IPS-NIHi7 (cell line): ENCODE results near the gene SRM.
A peak's percentile ranks its signal among the peaks of the same experiment; 100 is the strongest.
"Not testable (repeated sequence)": the region's sequence is repeated elsewhere in the genome, so short reads cannot be mapped to it uniquely, and the experiment has no call there.

Experiments
- DNase-seq: peaks from one replicate; pipeline ENCODE4 v3.0.0; 2012; ENCODE audit warnings: mixed read lengths; ENCODE audit errors: extremely low spot score

Gene SRM

DNA sequence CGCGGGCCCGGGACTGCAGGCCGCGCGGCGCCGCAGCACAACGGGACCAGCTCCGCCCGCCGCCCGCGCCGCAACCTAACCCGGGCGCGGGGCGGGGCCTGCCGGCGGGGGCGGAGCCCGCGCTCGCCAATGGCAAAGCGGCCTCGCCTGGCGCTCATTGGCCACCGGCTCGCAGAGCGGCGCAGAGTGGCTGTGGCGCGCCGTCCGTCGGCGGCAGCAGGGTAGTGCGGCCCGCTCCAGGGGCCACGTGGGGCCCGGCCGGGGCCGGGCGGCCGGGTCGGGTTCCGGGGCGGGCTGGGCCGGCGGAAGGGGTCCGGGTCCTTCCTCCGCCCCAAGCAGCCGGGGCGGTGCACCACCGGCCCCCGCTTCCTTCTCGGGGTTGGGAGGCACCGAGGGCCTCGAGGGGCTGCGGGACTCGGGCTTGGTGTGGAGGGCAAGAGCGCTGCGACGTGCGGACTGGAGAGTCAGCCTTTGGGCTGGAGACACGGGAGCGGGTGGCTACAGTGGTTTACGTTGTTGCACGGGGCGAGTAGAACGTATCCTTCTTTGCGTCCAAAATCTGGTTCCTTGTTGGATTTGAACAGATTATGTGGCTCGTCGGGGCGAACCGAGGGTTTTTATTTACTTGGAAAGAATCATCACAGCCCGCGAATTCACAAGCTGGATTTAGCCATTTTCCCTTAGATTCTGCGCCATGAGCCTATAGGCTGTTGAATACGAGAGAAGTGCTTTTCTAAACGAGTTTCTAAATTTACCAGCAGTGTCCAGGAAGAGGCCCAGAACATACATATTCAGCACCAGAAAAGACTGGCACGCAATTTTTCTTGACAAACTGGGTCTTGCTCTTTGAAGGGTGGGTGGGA is at the start of gene SRM:
Gene SRM, minus strand, starts transcription at position 51 of the 863 bp plus-strand sequence. CDS start 75 bp downstream, outside the sequence.
- DNase-seq = peak; percentile 100

DNA sequence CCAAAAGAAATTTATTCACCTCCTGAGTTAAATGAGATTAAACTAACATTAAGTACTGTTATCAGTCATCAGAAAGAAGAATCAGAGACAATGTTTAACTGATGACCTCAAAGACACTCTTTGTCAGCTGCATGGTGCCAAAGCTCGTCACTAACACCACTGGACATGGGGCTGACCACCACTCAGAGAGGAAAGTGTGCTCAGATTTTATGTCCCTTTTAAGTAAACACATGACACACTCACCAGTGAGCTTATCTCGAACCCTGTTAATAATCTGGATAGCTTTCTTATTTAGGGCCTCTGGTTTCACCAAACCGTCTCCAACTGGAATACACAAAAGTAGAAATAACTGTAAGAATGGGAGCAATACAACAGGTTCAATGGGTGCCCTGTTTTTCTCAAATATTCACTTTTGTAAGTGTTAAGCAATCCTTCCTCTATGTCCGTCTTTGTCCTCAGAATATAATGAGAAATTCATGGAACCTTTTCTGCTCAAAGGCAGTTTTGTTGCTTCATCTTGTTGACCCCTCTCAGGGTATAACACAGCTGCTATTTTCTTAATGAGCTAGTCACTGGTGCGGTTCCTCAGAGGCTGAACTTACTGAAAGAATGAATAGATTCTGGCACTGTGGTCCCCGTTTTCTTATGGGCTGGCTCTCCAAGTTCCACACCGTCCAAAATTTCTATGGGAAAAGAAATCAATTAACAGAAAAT is 49.4 kb upstream of the SRM start:
- no peak for DNase-seq

DNA sequence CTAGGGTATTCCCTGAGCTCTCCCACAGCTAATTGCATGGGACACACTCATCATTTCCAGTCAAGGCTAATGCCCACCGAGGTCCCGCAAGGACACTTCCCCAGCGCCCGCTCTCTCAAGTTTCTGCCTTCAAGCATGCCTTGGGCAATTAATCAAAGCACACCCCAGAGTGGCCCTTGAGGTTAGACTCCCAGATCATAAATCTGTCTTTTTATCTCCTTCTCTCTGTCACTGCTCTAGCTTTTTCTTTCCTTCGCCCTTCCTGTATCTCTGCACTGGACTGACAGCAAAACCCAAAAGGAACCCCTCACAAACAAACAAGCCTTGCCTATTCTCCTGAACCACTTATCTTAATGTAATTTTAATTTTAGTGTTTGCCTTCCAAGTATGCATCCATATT is 47.8 kb upstream of the SRM start:
- no peak for DNase-seq

DNA sequence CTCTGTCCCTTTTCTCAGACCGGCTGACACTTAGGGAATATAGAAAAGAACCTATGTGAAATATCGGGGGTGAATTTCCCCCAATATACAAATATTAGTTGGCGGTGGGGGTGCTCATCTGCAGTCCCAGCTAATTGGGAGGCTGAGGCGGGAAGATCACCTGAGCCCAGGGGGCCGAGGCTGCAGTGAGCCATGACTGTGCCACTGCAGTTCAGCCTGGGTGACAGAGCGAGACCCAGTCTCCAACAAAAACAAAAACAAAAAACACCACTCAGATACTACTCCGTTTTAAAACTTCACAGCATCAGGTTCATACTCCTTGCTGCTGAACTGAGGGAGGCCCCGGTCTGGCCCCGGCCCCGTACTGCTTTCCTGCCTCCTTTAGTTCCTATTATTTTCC is 45.8 kb upstream of the SRM start:
- no peak for DNase-seq

DNA sequence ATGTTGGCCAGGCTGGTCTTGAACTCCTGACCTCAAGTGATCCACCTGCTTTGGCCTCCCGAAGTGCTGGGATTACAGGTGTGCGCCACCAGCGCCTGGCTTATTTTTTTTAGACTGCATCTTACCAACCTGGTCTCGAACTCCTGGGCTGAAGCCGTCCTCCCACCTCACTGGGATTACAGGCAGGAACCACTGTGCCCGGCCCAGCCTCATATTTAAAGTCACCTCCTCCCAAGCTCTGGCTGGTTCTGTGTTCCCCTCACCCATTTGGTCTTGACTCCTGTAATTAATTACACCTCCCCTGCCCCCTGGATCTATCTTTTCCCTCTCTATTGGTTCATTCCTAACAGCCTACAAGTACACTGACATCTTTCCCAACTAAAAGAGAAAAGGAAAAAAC is 41.5 kb upstream of the SRM start:
- DNase-seq = no peak

DNA sequence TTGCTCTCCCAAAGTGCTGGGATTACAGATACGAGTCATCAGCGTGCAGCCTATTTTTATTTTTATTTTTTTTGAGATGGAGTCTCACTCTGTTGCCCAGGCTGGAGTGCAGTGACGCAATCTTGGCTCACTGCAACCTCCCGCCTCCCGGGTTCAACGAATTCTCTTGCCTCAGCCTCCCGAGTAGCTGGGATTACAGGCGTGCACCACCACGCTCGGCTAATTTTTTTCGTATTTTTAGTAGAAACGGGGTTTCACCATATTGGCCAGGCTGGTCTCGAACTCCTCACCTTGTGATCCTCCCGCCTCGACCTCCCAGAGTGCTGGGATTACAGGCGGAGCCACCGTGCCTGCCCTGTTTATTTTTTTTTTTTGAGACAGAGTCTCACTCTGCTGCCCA is 41.0 kb upstream of the SRM start:
- not testable (repeated sequence) for DNase-seq

DNA sequence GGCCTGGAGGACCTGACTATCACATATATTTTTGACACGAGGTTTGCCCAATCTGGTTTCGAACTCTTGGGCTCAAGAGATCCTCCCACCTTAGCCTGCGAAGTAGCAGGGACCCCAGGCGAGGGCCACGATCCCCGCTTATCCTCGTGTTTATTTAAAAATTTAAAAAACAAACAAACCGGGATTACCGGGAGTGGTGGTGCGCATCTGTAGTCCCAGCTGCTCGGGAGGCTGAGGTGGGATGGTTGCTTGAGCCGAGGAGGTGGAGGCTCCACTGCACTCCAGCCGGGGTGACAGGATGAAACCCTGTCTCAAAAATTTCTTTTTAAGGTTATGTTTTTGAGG is 40.3 kb upstream of the SRM start:
- no peak for DNase-seq

DNA sequence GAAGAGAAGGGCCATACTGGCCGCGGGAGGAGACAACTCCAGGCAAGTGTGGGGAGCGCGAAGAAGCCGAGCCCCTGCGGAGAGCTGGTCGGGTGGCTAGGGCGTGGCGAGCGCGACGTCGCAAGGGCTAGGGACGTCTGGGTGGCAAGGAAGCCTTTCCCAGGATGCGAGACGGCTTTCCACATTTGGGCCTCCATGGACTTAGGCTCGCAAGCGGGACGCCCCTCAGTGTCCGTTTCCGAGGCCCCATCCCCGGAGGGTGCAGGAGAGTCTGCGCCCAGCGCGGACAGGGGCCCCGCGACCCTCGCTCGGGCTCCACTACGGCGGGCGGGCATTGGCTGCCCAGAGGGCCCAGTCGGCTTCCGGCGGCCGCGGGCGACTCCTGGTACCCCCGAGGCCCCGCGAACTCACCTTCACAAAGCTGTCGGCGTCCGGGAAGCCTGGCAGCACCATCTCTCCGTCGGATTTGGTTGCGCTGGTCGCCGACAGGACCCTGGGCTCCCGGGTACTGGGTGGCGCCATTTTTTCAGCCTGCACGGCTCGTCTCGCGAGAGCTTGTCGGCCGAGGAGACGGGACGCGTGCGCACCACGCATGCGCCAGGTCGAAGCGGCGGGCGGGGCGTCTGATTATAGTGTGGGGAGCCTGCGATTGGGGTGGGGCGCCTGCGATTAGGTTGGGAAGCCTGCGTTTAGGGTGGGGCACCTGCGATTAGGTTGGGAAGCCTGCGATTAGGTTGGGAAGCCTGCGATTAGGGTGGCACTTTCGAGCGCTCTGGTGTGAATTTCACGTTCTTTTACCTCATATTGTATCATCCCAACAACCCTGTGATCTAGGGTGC is 39.7 kb upstream of the SRM start, which contains the start of gene EXOSC10:
Gene EXOSC10, minus strand, starts transcription at position 560 of the 839 bp plus-strand sequence. Its CDS starts 38 bp downstream, at position 522.
- peak; percentile 100 for DNase-seq

DNA sequence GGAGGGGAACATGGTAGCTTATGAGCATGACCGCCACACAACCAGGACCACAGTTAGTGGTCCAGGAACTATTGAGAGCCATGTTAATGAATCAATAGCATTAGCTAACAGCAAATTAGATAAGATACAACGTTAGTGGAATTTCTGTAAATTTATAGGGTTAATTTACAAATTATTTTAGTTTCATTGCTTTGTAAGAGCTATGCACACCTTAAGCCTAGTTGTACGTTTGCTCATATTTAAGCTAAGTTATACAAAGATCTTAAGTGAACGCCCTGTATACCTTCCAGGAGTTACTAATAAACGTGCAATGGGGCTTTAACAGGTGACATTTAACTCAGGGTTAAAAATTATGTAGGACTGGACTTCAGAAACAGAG is 39.1 kb upstream of the SRM start:
- no peak for DNase-seq

DNA sequence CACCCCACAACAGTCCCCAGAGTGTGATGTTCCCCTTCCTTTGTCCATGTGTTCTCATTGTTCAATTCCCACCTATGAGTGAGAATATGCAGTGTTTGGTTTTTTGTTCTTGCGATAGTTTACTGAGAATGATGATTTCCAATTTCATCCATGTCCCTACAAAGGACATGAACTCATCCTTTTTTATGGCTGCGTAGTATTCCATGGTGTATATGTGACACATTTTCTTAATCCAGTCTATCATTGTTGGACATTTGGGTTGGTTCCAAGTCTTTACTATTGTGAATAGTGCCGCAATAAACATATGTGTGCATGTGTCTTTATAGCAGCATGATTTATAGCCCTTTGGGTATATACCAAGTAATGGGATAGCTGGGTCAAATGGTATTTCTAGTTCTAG is 24.0 kb upstream of the SRM start:
- not testable (repeated sequence) for DNase-seq

DNA sequence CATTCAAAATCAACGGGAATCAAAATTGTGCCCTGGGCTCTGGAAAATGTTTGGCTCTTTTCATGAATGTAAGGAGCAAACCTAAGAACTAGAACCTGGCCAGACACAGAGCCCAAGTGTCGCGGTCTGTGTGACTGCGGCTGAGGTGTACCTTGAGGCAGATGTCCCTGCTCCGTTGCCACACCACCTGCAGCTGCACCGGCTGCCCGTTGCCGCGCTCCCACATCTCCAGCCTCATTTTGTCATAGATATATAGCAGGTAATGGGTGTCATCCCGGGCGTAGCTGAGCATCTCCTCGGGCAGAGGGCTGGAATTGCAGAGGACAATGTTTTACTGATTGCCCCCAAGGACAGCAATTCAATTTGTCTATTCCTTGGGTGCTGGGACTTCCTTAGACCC is 21.1 kb upstream of the SRM start:
- DNase-seq = no peak

DNA sequence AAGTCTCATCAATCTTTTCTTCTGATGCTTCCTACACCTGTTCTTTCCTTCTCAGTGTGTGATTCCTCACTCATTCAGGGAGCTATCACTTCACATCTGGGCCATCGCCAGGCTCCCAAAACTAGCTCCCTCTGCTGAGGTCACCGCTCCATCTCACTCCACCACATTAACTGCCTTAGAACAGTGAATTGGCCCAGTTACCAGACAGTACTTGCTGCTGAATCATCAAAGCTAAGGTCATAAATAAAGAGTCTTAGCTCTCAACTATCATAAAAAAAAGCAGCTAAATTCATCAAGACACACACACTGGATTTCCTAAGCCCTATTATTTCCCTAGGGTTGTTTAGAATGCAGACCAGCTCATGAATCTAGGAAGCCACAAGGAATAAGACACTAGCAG is 18.8 kb upstream of the SRM start:
- DNase-seq = no peak

DNA sequence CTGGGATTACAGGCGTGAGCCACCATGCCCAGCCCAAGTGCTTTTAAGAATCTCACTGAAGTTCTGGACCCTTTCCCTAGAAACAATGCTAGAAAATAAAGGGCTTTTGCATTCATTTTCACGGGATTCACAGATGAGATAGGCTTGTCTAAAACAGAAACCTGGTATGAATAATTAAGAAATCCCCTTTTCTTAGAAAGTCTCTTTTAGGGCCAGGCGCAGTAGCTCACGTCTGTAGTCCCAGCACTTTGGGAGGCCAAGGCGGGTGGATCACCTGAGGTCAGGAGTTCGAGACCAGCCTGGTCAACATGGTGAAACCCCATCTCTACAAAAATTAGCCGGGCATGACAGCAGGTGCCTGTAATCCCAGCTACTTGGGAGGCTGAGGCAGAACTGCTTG is 13.6 kb upstream of the SRM start:
- not testable (repeated sequence) for DNase-seq

DNA sequence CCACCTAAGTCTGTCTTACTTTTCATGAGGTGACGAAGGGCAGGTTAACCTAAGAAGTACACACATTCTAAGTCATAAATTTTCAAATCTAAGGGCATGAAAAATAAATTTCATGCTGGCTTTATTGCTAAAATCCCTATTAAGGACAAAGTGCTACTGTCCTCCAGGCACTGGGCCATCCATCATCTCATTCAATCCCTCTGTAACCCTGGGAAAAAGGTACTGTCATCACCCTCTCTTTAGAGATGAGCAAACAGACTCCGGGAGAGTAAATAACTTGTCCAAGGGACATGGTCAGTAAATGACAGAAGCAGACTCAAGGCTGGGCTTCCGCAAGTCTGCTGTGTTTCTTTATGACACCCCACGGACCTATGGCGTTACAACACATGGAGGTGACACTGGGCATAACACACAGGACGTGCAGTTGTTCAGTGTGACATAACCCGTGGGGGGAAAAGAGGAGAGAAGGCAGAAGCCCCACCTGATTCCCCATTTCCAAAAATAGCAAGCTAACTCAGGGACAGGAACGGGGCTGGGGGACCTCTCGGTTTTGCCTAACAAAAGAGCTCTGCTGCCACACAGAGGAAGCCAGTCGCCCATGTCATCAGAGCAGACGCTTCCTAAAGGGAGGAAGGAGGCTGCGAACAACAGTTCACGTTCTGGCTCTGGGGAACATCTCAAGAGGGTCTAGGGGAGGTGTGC is 12.5 kb upstream of the SRM start:
- no peak for DNase-seq

DNA sequence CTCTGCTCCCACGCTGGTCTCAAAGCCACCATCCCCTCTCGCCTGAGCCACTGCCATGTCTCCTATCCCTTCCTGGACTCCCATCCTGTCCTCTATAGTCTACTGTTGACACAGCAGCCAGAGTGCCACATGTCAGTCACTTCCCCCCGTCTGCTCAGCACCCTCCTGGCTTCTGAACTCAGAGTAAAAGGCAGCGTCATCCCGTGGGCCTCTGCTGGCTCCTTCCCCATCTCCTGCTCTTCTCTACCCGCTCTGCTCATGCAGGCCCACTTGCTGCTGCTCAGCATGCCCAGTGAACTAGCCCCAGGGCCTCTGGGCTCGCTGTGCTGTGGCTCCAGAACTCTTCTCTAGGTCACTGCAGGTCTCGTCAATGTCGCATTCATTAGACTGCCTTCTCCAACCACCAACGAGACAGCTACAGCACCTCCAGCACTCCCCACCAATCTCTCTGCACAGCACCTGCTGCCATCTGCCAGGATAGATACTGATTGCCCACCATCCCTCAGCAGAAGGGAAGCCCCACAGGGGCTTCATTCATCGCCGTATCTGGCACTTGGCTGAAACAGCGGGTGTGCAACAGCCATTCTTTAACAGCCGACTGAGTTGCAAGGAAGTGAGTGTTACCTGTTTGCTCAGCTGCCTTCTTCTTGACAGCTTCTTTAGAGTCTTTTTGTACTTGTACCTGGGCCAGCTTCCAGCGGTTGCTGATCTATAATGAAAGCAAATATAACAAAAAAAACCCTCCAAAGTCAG is 11.8 kb upstream of the SRM start:
- no peak for DNase-seq

DNA sequence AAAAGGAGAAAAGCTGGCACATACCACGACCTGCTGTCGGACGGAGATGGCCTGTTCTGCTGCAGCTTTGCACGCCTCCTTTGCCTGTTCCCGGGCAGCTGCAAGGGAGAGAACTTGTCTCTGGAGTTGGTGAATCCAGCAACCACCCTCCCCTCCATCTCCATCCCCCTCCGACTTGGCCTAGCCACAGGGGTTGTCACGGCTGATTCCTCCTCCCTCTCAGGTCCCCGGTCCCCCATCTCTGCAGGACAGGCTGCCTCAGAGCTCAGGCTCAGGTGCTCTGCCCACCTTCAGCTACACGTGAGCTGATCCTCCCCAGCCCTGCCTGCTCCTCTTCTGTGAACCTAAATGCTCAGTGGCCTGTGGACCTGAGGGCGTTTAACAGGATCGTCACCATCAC is 11.1 kb upstream of the SRM start:
- no peak for DNase-seq

DNA sequence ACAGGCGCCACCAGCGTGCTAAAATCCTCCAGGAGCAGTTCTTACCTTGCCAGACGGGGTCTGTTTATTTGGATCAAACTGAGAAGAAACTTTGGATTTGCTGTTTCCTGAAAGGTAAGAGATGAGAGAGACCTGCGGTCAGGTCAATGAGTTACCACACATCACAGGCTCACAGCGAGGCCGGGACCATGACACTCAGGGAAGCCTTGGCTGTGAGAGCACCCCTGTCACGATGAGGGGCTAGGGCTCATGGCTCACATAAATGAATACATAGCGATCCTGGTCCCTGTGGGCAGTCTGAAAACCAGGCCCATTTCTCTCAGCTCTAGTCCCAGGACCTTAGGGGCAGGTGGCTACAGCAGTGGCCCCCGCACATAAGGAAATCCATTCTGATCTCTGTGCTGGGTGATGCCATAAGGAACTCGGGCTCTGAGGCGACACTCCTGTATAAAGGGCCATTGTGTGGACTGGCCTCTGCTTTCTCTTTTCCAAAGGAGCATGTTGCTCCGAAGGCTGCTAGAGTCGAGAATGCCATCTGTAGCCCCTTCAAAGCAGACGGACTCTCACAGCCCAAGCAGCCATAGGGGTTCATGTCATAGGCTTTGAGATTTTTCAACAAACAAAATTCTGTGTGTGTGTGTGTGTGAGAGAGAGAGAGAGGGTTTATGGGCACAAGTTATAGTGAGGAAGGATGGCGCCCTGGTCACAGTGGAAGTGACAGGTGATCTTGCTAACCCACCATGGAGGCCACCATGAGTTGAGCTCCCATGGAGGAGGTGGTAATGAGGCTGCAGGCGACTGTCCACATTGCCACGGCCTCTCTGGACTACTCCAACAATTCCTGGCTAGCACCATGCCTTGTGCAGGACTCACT is 9.0 kb upstream of the SRM start:
- DNase-seq = no peak

DNA sequence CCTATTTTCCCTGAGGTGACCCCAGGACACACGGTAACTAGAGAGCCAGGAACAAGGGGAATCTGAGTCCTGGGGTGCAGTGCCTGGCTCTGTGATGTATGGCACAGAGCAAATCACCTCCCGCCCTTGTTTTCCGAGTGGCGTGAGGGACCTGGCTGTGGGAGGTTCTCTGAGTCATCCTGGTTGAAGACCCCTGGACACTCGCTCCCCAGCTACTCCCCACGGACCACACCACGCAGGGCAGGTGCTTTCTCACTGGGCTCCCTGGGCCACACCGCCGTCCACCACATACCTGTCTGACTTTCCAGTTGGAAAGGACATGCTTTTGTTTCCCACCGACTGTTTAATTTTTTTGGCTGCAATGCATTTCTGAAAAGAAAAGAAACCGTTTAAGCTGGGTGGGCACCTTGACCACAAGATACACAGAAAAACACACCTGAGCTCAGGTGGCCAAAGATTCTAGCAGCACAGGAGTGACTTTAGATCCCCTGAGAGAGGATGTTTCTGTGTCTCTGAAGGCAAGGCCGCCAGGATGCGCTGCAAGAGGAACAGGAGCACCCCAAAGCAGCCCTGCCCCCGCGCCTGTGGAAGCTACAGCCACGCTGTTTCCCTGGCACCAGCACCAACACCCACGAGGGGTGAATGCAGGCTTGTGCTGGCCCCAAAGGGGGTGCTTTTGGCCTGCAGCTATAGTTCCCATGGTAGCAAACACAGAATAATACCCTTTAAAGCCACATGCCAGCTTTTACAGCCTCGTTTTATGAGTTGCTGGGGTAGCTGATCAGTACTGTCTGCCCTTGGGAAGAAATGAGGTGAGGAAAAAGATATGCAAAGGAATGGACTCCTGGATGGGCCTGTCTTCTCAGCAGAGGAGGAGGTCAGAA is 8.1 kb upstream of the SRM start:
- no peak for DNase-seq

DNA sequence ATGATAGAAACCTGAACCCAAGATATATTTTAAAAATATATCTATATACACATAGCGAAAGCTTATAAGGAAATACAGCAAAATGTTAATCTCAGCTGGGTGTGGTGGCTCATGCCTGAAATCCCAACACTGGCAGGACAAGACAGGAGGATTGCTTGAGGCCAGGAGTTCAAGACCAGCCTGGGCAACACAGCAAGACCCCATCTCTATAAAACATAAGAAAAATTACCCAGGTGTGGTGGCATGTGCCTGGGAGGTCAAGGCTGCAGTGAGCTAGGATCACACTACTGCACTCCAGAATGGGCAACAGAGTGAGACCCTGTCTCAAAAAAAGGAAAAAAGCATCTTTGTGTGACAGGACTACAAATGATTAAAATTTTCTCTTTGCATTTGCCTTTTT is 6.0 kb upstream of the SRM start:
- DNase-seq = no peak
